ENCODE measurements around the gene EFL1.

EFL1 gene

GRCh38 chr15:82146990-82147461, 115.5 kb downstream of the EFL1 start:
- peak; percentile 60 for DNase-seq

- DNase-seq, result no peak
Observed at GRCh38 chr15:82146576-82146975, 116.0 kb downstream of the EFL1 start.

- DNase-seq, result no peak
Observed at GRCh38 chr15:82143390-82144385, 118.8 kb downstream of the EFL1 start.

GRCh38 chr15:82140886-82141285, 121.6 kb downstream of the EFL1 start:
- DNase-seq, result peak; percentile 86

- DNase-seq, result peak; percentile 55
Observed at GRCh38 chr15:82139823-82140268, 122.7 kb downstream of the EFL1 start.

- DNase-seq, result no peak
Observed at GRCh38 chr15:82138306-82138705, 124.2 kb downstream of the EFL1 start.

- DNase-seq, result no peak
Observed at GRCh38 chr15:82137261-82137660, 125.3 kb downstream of the EFL1 start.

GRCh38 chr15:82136120-82136519, 126.4 kb downstream of the EFL1 start:
- DNase-seq, result no peak

GRCh38 chr15:82135638-82136037, 126.9 kb downstream of the EFL1 start:
- DNase-seq, result no peak

GRCh38 chr15:82134461-82134860, 128.1 kb downstream of the EFL1 start:
- DNase-seq, result no peak

GRCh38 chr15:82133251-82133650, 129.3 kb downstream of the EFL1 start:
- DNase-seq, result peak; percentile 4

GRCh38 chr15:82132742-82133141, 129.8 kb downstream of the EFL1 start:
- no peak for DNase-seq

- DNase-seq, result no peak
Observed at GRCh38 chr15:82132096-82132495, 130.4 kb downstream of the EFL1 start.

GRCh38 chr15:82130248-82130647, 132.3 kb downstream of the EFL1 start:
- DNase-seq, result no peak

GRCh38 chr15:82129761-82130160, 132.8 kb downstream of the EFL1 start:
- DNase-seq, result peak; percentile 65

GRCh38 chr15:82129149-82129692, 133.3 kb downstream of the EFL1 start:
- DNase-seq, result no peak

- DNase-seq, result no peak
Observed at GRCh38 chr15:82128401-82129148, 134.0 kb downstream of the EFL1 start.

- DNase-seq, result no peak
Observed at GRCh38 chr15:82127581-82127980, 135.0 kb downstream of the EFL1 start.

GRCh38 chr15:82126346-82126745, 136.2 kb downstream of the EFL1 start:
- no peak for DNase-seq

GRCh38 chr15:82124331-82125263, 137.9 kb downstream of the EFL1 start:
- no peak for DNase-seq

GRCh38 chr15:82122746-82123400, 139.7 kb downstream of the EFL1 start:
- DNase-seq, result no peak

GRCh38 chr15:82118040-82118439, 144.5 kb downstream of the EFL1 start:
- no peak for DNase-seq
